ENCODE measurements around the gene MIER2. TPM values are rescaled to one million over a fixed set of nuclear protein-coding genes. Genes with fewer than 3 reads are reported as not detected.

The MIER2 gene
- total and polyA plus RNA-seq, 7 donors: 6.6 to 31.9 (median 12.3) TPM

GRCh38 chr19:374183-374885 is 29.7 kb upstream of the MIER2 start:
- intact Hi-C loops (cut with DNase I): no loop called here
- H3K4me1 ChIP-seq: no peaks in the 10 kb centered on the region
- TF ChIP-seq EP300 (IDR thresholded peaks at IDR 0.05) (no peak), POLR2A (IDR thresholded peaks at IDR 0.05) (no peak), CTCF (IDR thresholded peaks at IDR 0.05) (no peak), POLR2AphosphoS5 (IDR thresholded peaks at IDR 0.05) (no peak)
- peaks cover 0 to 40% (median 22%) of the 10 kb centered on the region in 3 donors for H3K27me3 ChIP-seq
- WGBS, 2 donors: 62 to 76% methylated on average over 23 of the region's 23 CpGs
- H3K27ac ChIP-seq: no peak overlapping the region
- no peak overlapping the region for H3K4me3 ChIP-seq
- no peaks in the 10 kb centered on the region for H3K9me3 ChIP-seq
- peak; percentile 55 for DNase-seq
- H3K36me3 ChIP-seq: no peaks in the 10 kb centered on the region

GRCh38 chr19:373391-374182 is 29.0 kb upstream of the MIER2 start:
- TF ChIP-seq POLR2A (IDR thresholded peaks at IDR 0.05): no peak
- no peak for TF ChIP-seq EP300 (IDR thresholded peaks at IDR 0.05)
- no peak for TF ChIP-seq POLR2AphosphoS5 (IDR thresholded peaks at IDR 0.05)
- TF ChIP-seq CTCF (IDR thresholded peaks at IDR 0.05): no peak
- Histone ChIP-seq H3K9me3 (no peaks in the 10 kb centered on the region), H3K27ac (no peak overlapping the region), H3K27me3 (peaks cover 0 to 40% (median 22%) of the 10 kb centered on the region in 3 donors), H3K4me3 (no peak overlapping the region), H3K4me1 (no peaks in the 10 kb centered on the region), H3K36me3 (no peaks in the 10 kb centered on the region)
- intact Hi-C loops (cut with DNase I): no loop called here
- WGBS, 2 donors: 72 to 83% methylated on average over 24 of the region's 24 CpGs
- DNase-seq: peak; percentile 57

GRCh38 chr19:372306-372890 is 27.8 kb upstream of the MIER2 start:
- no peak overlapping the region for H3K27ac ChIP-seq
- H3K9me3 ChIP-seq: no peaks in the 10 kb centered on the region
- H3K36me3 ChIP-seq: no peaks in the 10 kb centered on the region
- H3K4me1 ChIP-seq: no peaks in the 10 kb centered on the region
- TF ChIP-seq POLR2AphosphoS5 (IDR thresholded peaks at IDR 0.05) (no peak), CTCF (IDR thresholded peaks at IDR 0.05) (no peak)
- H3K4me3 ChIP-seq: no peak overlapping the region
- 55 to 59% methylated on average over 14 of the region's 14 CpGs for whole genome bisulfite sequencing, 2 donors
- peaks cover 0 to 44% (median 22%) of the 10 kb centered on the region in 3 donors for H3K27me3 ChIP-seq
- intact Hi-C loops (cut with DNase I): no loop called here
- DNase-seq: peak; percentile 86

GRCh38 chr19:371501-372168 is 27.0 kb upstream of the MIER2 start:
- TF ChIP-seq EP300 (IDR thresholded peaks at IDR 0.05) (no peak), POLR2AphosphoS5 (IDR thresholded peaks at IDR 0.05) (no peak), CTCF (IDR thresholded peaks at IDR 0.05) (no peak), POLR2A (IDR thresholded peaks at IDR 0.05) (no peak)
- peak; percentile 37 for DNase-seq
- WGBS, 2 donors: 35 to 66% methylated on average over 17 of the region's 17 CpGs
- H3K27me3 ChIP-seq: peaks cover 0 to 52% (median 22%) of the 10 kb centered on the region in 3 donors
- H3K9me3 ChIP-seq: no peaks in the 10 kb centered on the region
- H3K4me3 ChIP-seq: no peak overlapping the region
- H3K36me3 ChIP-seq: no peaks in the 10 kb centered on the region
- H3K4me1 ChIP-seq: no peaks in the 10 kb centered on the region
- intact Hi-C loops (cut with DNase I): no loop called here
- H3K27ac ChIP-seq: no peak overlapping the region

Data from sigmoid colon (tissue), 7 donors.